Renal pelvis (tissue), 4 donors: Measurements from ENCODE around the gene FLRT2. TPM values are rescaled to one million over a fixed set of nuclear protein-coding genes. Genes with fewer than 3 reads are reported as not detected.

Experiments used
- DNase-seq: peaks from one replicate; pipeline ENCODE4 v3.0.0-alpha.2; 2013
- polyA plus RNA-seq, 3 donors: library from polyadenylated mRNA; unstranded; fragments of 120-200 nt; gene quantifications; one replicate each; pipeline ENCODE4 v1.2.1, GENCODE V29; 2013; ENCODE audit not compliant: insufficient read length in 3 of 3

Gene FLRT2
- polyA plus RNA-seq, 3 donors: 204 to 245 (median 221) TPM

DNA sequence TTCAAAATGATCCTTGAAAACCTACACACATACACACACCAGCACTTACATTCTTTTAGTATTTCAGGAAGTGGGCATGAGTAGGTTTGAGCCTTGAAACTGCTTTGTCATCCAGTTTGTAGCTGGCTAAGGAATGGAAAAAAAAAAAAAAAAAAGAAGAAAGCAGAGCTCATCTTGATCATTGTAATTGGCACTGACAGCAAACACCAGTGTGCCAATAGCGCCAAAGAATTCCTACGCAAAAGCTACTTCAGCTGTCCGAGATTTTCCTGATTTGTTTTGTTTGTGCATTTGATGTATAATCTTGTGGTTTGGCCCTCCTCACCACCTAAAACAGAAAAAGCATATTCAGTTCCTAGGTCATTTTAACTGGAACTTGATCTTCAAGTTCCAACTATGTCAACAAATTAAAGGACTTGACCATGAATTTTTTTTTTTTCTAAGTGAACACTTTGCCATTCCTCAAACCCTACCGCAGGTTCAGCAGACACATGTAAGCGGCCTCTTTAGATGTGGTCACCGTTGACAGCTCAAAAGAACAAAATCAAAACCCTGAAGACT is 57.3 kb downstream of the FLRT2 start:
- no peak for DNase-seq

DNA sequence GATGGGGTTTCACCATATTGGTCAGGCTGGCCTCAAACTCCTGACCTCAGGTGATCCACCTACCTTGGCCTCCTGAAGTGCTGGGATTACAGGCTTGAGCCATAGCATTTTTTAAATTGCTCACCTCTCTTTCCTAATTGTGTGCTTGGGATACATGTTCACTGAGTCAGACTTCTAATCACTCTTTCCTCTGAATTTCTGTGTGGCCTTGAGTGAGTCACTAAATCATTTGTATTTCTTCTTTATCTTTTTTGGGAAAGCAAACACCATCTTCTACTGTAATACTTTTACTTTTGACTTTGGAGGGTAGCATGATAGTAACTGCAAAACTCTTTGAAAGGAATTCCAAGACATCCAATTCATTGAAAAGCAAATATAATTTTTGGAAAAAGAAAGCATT is 60.8 kb downstream of the FLRT2 start:
- no peak for DNase-seq

DNA sequence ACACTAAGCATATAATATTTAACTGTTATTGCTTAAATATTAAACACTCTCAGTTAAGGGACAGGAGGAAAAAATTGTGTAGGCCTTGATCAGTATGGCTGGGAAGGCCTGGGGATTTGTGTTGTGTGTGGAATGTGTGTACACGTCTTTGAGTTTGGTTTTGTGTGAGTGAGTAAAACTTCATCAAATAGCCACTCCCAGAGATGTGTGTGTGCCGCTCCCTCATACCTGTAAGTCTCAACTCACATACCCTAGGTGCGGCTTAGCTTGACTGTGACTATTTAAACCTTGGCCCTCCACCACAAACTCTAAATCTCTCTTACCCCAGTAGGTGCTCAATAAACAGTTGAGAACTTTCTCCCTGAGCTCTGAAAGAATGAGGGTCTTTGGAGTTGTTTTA is 64.3 kb downstream of the FLRT2 start:
- no peak for DNase-seq

DNA sequence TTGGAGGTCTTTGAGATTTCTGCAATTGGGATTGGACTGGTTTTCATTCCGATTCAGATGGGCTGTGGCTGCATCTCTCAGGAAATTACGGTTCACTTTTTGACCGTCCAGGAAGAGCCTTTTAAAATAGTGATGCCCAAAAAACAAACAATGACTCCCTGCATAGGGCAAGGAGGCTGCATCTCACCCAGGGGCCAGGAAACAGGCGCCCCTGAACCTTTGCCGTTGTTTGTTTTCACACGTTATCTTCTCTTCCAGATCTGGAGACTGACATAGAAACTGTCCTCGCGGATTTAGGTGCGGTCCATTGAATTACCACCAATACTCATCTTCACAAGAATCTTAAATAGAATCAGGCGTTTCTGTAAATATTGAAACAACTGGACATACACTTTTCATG is 66.0 kb downstream of the FLRT2 start:
- DNase-seq: no peak

DNA sequence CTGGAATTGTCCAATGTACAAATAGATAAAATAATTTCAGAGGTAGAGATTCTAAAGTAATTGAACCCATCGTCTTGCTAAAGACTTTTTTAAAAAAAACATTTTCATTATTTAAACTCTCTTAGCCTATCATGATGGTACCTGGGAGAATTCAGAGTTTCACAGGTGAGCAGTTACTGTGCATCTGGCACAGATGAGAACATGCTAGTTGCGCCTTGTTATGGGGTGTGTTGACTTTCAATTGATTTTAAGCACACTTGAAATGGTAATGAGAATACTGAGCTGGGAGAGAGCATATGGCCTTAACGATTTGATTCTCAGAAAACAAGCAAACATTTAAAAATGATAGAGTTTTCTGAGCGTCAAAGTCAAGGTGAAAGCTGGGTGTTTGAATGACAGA is 66.6 kb downstream of the FLRT2 start:
- no peak for DNase-seq

DNA sequence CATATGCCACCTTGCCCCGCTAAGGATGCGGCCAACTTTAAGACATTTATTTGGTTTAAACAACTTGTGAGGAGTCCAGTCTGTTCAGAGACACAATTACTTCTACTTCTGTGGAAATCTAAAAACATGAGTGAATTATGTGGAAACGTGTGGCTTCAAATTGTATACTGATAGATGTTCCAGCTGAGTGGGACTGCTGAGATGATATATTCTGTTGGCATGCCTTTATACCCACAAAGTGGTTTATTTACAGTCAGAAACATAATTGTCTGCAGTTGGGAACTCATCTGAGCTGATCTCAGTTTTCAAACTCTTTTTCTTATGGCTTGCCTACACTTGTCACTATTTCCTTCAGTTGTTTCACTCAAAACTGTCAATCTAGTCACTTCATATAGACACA is 67.8 kb downstream of the FLRT2 start:
- no peak for DNase-seq

DNA sequence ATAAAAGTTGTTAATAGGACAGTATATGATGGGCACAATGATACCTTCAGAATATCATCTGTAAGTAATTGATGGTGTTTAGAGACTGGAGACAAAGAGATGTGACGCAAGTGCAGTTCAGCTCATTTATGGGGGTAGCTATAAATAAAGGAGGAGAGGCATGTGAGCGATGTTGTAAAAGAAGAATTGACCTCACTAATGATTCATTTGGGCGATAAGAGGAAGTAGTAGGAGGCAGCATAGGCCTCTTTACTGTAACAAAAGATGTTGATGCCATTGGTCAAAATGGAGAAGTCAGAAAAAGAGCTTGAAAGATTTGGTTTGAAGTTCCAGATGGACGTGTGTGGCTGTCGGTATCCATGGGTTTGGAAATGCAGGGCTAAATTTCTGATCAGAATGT is 70.0 kb downstream of the FLRT2 start:
- no peak for DNase-seq

DNA sequence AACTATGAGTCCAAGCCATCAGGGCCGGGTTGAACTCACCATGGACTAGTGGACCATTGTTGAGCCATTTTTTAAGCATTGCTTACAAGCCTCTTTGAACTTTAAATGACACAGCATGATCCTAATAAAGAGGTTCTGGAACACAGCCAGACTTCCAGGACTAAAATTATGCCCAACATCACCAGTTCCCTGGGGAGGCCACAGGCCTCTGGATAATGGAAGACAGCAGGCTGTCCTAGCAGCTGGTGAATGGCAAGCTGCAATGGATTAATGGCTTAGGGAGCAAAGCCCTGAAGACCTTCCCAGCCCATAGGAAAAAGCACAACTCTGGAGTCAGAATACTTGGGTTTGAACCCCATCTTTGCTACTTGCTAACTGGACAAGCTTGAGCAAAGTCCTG is 71.3 kb downstream of the FLRT2 start:
- DNase-seq: no peak

DNA sequence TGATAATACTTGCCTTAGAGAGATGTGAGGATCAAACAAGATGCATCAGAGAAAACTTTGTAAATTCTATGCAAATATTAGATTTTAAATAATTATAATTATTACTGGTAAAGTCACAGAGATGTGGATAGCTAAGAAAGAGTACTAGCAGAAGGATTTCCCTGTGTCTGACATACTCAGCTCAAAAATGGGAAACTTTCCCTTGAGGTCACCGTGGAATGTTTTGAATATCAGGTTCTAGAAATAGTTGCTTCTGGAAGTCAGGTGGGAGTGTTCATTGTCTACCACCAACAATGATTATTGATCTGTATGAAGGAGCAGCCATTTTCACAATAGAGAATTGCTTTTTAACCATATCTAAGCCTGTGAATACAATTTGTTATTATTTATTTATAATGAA is 71.7 kb downstream of the FLRT2 start:
- DNase-seq: no peak

DNA sequence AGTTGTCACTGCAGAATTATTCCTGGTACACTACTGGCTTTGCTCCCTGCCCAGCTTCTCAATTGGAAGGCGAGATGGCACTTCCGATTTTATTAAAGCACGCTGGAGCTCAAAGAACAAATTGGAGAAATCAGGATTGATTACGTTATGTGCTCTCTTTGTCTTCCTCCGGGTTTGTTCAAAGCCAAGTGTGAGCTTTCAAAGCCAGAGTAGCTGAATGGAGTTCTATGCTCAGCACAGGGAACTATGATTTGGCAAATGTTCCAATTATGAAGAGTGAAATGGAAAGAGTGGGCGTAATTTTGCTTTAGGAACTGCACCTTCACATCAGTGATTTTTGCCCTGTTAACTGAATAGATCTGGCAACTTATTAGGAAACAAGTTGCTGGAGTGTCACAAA is 72.4 kb downstream of the FLRT2 start:
- DNase-seq: no peak

DNA sequence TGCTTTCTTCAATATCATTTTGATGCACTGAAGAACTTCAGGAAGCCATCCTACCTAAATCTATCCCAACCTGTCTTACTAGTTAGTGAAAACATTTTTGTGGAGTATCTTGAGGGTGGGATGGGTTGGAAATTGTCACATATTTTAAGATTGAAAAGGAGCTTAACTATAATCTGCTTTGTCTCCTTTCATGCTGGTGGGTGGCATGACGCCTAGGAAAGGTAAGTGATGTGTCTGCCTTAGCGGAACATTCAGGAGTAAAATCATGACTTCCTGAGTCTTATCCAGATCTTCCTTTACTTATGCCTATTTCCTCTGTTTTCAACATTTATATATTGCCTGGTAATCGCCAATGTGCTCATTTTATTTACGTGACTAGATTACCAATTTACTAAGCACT is 74.1 kb downstream of the FLRT2 start:
- no peak for DNase-seq

DNA sequence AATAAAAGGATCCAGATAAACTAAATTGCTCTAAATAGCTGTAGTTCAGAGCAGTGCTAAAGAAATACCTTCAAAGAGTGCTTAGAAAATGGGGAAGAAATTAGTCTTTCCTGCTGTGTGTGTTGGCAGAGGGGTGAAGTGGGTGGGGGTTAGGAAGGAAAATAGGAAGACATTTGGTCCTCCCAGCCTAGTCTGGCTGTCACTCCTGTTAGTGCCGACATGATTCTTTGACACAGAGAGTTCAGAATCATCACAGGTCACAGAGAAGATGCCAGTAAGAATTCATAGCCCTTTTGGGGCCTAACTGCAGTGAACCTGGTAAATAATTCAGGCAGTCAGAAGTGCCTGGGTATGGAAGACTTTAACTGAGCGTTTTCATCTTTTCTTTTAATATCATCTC is 74.8 kb downstream of the FLRT2 start:
- no peak for DNase-seq

DNA sequence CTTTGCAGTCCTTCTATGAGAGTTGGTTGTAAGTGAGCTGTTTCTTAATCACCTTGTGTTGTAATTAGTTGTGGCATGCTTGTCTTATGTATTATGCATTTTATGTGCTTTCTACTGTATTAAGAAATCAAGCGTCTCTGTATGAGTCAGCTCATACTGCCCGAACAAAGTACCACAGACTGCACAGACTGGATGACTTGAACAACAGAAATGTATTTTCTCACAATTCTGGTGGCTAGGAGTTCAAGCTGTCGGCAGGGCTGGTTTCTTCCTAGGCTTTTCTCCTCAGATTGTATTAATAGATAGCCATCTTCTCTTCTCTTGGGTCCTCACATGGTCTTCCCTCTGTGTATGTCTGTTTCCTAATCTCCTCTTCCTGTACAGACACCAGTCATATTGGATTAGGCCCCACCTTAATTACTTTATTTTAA is 77.7 kb downstream of the FLRT2 start:
- DNase-seq: no peak

DNA sequence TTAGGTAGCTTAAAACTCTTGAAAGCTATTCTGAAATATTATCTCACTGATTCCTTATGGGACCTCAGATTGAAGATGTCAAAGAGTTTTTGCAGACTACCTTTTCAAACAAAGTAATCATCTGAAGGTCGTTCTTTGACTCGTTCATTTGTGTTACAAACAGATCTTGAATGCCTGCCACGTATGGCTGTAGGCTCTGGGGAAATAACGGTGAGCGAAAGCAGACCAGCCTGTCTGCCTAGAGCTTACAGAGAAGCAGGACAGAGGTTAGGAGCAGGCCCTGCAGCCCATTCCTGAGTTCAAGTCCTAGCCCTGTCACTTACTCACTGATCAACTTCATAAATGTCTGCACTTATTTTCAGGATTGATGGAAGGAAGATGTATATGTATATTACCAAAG is 83.6 kb downstream of the FLRT2 start:
- DNase-seq: no peak

DNA sequence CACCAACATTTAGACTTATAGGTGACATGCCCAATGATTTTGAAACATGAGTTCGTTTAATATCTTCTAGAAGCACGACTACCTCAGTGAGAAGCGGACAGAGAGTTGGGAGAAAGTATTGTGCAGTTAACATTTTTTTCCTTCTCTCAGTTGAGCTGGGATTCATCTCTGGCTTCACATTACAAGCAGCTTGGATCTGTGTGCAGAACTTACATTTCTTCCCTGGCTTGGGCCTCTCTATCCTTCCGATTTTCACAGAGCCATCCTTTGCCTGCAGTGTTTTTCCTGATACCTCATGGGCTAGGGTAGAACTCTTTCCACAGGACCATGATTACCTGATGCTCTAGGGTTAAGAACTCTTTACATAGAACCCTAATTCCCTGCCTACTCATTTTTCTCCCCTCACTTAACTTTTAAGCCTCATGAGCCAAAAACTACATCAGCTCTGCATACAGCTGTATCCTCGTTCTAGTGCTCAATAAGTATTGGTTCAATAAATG is 86.5 kb downstream of the FLRT2 start:
- DNase-seq: no peak

DNA sequence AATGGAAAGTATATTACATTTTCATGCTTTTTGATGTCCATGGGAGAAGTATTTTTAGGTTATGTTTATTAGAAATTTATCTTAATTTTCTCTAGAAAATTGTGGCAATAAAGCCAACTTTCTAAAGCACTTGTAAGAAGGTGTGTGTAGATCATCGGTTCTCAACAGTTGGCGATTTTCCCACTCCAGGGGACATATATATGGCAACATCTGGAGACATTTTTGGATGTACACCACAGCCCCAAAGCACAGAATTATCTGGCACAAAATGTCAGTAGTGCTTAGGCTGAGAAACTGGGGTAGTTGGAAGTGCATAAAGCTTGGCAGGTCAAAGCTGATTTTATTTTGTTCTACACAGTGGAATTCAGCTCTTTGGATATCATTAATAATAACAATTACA is 86.9 kb downstream of the FLRT2 start:
- no peak for DNase-seq

DNA sequence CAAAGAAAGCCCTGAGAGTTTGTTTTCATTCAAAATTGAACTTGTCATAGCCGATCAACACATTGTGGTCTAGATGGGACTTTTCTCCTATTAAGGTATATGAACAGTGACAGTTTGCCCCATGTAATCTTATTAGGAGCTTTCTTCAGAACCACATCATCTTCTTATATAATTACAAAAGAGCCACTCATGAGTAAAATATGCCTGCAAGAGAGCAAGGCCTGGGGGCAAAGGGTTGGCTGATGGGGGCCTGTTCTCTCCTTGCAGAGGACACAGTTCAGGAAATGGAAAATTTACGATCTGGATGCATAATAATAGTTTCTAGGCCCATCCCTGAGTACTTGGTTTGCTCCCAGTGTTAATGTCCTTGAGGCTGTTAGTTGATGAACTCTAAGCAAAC is 87.8 kb downstream of the FLRT2 start:
- DNase-seq: no peak

DNA sequence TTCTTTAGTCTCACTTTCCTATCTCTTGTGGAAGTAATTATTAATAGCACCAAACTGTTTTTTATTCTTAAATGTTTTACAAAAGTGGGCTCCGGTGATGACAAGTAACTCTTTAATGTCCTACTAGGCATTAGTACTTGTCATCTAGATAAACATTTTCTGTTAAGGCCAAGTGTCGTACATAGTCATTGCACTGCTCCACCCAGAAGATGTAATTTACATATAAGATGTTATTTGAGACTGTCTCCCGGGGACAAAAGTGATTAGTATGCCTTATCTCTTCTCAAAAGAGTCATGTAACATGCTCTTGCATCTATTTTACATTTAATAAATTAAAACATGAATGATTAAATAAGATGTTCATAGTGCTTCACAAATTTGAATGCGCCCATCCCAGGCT is 88.4 kb downstream of the FLRT2 start:
- no peak for DNase-seq

DNA sequence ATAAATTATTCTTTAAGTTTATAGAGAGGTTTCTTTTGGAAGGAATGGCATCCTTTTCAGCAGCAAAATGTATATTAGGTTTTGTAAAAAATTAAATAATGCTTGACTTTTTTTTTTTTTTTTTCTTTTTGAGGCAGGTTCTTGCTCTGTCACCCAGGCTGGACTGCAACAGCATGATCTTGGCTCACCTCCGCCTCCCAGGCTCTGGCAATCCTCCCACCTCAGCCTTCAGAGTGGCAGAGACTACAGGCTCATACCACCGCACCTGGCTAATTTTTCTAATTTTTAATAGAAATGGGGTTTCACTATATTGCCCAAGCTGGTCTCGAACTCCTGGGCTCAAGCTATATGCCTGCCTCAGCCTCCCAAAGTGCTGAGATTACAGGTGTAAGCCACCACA is 89.0 kb downstream of the FLRT2 start:
- DNase-seq: no peak

DNA sequence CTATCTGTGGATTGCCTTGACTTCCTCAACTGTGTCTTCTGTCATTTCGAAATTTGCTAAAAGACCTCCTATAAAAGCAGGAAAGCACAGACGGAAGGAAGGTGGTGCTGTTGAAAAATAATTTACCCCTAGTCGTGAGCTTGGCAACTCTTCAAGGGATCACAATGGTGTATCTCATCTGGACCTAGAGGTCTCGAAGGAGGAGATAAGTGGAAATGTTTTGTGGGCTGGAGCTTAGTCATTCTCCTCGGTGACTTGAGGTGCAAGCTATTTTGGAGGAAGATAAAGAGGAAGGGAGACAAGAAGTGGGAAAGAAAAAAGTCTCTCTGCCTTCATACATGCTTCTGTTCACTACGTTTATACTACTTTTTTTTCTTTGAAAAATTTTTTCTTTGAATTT is 89.9 kb downstream of the FLRT2 start:
- no peak for DNase-seq

DNA sequence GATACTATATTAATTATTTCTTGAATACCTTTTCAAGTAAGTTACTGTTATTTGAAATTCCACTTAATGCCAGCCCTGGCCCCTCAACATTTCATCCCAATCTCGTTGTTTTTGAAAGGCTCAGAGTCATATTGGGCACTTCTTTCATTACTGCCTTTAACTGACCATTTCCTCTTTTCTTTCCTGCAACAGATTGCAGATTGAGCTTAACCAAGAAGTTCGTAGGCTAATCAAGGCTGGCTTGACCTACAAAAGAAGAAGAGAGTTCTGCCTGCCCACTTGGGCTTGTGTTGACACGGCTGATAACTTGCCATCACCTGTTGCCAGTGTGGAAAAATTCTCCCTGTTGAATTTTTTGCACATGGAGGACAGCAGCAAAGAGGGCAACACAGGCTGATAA is 91.0 kb downstream of the FLRT2 start:
- no peak for DNase-seq

DNA sequence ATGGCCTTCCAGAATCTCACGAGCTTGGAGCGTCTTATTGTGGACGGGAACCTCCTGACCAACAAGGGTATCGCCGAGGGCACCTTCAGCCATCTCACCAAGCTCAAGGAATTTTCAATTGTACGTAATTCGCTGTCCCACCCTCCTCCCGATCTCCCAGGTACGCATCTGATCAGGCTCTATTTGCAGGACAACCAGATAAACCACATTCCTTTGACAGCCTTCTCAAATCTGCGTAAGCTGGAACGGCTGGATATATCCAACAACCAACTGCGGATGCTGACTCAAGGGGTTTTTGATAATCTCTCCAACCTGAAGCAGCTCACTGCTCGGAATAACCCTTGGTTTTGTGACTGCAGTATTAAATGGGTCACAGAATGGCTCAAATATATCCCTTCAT is 92.2 kb downstream of the FLRT2 start:
- DNase-seq: no peak

DNA sequence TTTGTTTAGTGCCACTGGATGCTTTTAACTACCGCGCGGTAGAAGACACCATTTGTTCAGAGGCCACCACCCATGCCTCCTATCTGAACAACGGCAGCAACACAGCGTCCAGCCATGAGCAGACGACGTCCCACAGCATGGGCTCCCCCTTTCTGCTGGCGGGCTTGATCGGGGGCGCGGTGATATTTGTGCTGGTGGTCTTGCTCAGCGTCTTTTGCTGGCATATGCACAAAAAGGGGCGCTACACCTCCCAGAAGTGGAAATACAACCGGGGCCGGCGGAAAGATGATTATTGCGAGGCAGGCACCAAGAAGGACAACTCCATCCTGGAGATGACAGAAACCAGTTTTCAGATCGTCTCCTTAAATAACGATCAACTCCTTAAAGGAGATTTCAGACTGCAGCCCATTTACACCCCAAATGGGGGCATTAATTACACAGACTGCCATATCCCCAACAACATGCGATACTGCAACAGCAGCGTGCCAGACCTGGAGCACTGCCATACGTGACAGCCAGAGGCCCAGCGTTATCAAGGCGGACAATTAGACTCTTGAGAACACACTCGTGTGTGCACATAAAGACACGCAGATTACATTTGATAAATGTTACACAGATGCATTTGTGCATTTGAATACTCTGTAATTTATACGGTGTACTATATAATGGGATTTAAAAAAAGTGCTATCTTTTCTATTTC is 93.2 kb downstream of the FLRT2 start:
- no peak for DNase-seq

DNA sequence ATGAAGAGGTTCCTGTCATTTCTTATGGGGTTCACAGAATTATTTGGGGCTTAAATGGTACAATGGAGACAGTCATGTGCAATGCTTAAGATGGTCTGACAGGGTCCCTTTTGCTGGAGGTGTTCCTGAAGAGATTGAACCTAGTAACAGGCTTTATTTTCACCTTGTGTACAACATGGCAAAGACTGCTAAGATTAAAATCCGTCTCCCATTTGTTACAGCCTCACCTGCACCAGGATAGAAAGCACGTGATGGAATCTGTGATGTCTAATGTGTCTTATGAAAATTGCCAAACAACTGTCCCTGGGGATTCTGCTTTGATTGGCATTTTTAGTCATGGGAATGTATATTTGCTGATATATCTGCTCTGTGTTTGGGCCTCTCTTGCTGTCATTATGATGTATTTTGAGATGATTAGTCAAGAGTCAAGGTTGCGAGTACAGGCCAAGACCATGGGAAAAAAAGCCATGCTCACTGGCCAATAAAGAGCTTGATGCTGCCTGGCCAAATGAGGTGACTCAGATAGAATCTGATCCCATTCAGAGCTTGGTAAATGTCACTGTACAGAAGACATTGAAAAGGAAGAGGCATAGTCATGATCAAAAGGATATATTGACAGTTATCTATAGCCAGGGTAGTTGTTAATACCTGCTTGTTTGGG is 96.1 kb downstream of the FLRT2 start:
- DNase-seq: no peak
